ENCODE measurements around the gene SOS2.
A peak's percentile ranks its signal among the peaks of the same experiment; 100 is the strongest.
"Not testable (repeated sequence)": the region's sequence is repeated elsewhere in the genome, so short reads cannot be mapped to it uniquely, and the experiment has no call there.

Gene SOS2

GRCh38 chr14:50083467-50084337, 147.7 kb downstream of the SOS2 start:
- peak overlapping the region; percentile 24 for H3K4me3 ChIP-seq (ENCODE audit: low read depth, low read length)
- no peak for DNase-seq (ENCODE audit: low read depth)
- no peak for TF ChIP-seq CTCF (IDR thresholded peaks at IDR 0.05; ENCODE audit: low read depth, low read length, missing control alignments)

GRCh38 chr14:50082784-50083466, 148.5 kb downstream of the SOS2 start:
- TF ChIP-seq CTCF (IDR thresholded peaks at IDR 0.05; ENCODE audit: low read depth, low read length, missing control alignments) = no peak
- peak overlapping the region; percentile 19; the same call in 1 of the 2 replicates for H3K4me3 ChIP-seq (ENCODE audit: low read depth, low read length)
- DNase-seq (ENCODE audit: low read depth) = peak; percentile 90

GRCh38 chr14:50082308-50082742, 149.1 kb downstream of the SOS2 start:
- peak overlapping the region; percentile 19; the same call in 1 of the 2 replicates for H3K4me3 ChIP-seq (ENCODE audit: low read depth, low read length)
- DNase-seq (ENCODE audit: low read depth) = no peak
- TF ChIP-seq CTCF (IDR thresholded peaks at IDR 0.05; ENCODE audit: low read depth, low read length, missing control alignments) = no peak

- H3K4me3 ChIP-seq (ENCODE audit: low read depth, low read length); DNase-seq (ENCODE audit: low read depth): not testable (repeated sequence)
Observed at GRCh38 chr14:50079103-50079502, 152.3 kb downstream of the SOS2 start.

- not testable (repeated sequence) for DNase-seq (ENCODE audit: low read depth)
Observed at GRCh38 chr14:50073663-50074062, 157.7 kb downstream of the SOS2 start.

GRCh38 chr14:50072395-50072794, 159.0 kb downstream of the SOS2 start:
- TF ChIP-seq CTCF (IDR thresholded peaks at IDR 0.05; ENCODE audit: low read depth, low read length, missing control alignments) = no peak
- no peak for DNase-seq (ENCODE audit: low read depth)
- no peak overlapping the region for H3K4me3 ChIP-seq (ENCODE audit: low read depth, low read length)

More at GRCh38 chr14:50073663-50074062, 157.7 kb downstream of the SOS2 start:
- H3K4me3 ChIP-seq (ENCODE audit: low read depth, low read length) = not testable (repeated sequence)

- DNase-seq (ENCODE audit: low read depth) = no peak
- no peak for TF ChIP-seq CTCF (IDR thresholded peaks at IDR 0.05; ENCODE audit: low read depth, low read length, missing control alignments)
- H3K4me3 ChIP-seq (ENCODE audit: low read depth, low read length) = no peak overlapping the region
Observed at GRCh38 chr14:50070840-50071548, 160.4 kb downstream of the SOS2 start.

Data from GM12864 (cell line).